ENCODE results near the gene SGCA.

The SGCA gene

DNA sequence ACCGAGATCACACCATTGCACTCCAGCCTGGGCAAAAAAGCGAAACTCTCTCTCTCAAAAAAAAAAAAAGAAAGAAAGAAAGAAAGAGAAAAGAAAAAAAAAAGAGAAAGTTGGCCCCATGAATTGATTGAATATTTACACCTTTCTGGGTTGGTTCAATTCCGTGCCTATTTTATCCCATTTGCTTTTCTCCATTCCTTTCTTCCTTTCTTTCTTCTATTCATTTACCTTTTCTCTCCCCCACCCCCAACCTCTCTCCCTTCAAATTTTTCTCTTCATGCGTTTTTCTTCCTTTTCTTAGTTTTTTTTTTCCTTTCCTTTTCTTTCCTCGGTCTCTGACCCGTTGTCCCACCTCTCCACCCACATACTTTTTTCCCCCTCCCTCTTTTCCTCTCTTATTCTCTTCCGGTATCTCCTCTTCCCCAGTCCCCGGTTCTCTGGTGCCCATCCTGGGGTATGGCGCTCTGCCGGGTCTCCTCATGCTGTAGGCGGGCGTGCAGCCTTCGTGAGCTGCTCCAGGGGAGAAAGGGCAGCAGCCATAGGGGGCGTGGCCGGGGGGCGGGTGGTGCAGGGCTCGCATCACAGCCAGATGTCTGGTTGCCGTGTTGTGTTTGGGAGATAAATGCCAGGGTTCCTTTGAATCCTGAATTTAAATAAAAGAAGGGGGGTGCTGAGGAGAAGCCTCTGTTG lies 40.9 kb downstream of the SGCA start (continued):
- TF ChIP-seq ZNF580 (tag by site-specific recombination; IDR thresholded peaks at IDR 0.05) (no peak), EGR2 (tag by site-specific recombination; IDR thresholded peaks at IDR 0.05; ENCODE audit: low read depth) (peak; percentile 43; the same call in 1 of the 2 replicates), ZNF776 (tag by site-specific recombination; IDR thresholded peaks at IDR 0.05; ENCODE audit: borderline replicate concordance) (no peak), ZNF324 (tag by site-specific recombination; IDR thresholded peaks at IDR 0.05) (no peak), ZBTB21 (tag by site-specific recombination; IDR thresholded peaks at IDR 0.05) (no peak), SP2 (tag by site-specific recombination; IDR thresholded peaks at IDR 0.05) (0 out of 2 replicates have a peak, but pooled peaks have one; percentile 19), ZFP69B (tag by site-specific recombination; IDR thresholded peaks at IDR 0.05) (no peak), PRDM1 (tag by site-specific recombination; IDR thresholded peaks at IDR 0.05) (peak; percentile 94), ZNF777 (tag by site-specific recombination; IDR thresholded peaks at IDR 0.05; ENCODE audit: borderline replicate concordance) (no peak), ZNF548 (tag by site-specific recombination; IDR thresholded peaks at IDR 0.05) (no peak), GLIS2 (tag by site-specific recombination; IDR thresholded peaks at IDR 0.05) (no peak), ZBTB49 (tag by site-specific recombination; IDR thresholded peaks at IDR 0.05; ENCODE audit: low read depth) (no peak), ZNF23 (tag by site-specific recombination; IDR thresholded peaks at IDR 0.05; ENCODE audit: borderline replicate concordance) (no peak), ZNF600 (tag by site-specific recombination; IDR thresholded peaks at IDR 0.05) (no peak), ZNF561 (tag by site-specific recombination; IDR thresholded peaks at IDR 0.05; ENCODE audit: borderline replicate concordance) (no peak), ZNF248 (tag by site-specific recombination; IDR thresholded peaks at IDR 0.05) (no peak), ZNF221 (tag by site-specific recombination; IDR thresholded peaks at IDR 0.05; ENCODE audit: borderline replicate concordance) (no peak), ZNF18 (tag by site-specific recombination; IDR thresholded peaks at IDR 0.05) (no peak), ZNF658 (tag by site-specific recombination; IDR thresholded peaks at IDR 0.05) (no peak), PRDM2 (tag by site-specific recombination; IDR thresholded peaks at IDR 0.05; ENCODE audit: borderline replicate concordance) (no peak), SCRT2 (tag by site-specific recombination; IDR thresholded peaks at IDR 0.05) (no peak), ZNF514 (tag by site-specific recombination; IDR thresholded peaks at IDR 0.05) (no peak), ZFHX2 (tag by site-specific recombination; conservative IDR thresholded peaks at IDR 0.05) (peak; percentile 60; the same call in 1 of the 2 replicates), KLF16 (tag by site-specific recombination; IDR thresholded peaks at IDR 0.05) (no peak)
- TF ChIP-seq, protein P1, sequence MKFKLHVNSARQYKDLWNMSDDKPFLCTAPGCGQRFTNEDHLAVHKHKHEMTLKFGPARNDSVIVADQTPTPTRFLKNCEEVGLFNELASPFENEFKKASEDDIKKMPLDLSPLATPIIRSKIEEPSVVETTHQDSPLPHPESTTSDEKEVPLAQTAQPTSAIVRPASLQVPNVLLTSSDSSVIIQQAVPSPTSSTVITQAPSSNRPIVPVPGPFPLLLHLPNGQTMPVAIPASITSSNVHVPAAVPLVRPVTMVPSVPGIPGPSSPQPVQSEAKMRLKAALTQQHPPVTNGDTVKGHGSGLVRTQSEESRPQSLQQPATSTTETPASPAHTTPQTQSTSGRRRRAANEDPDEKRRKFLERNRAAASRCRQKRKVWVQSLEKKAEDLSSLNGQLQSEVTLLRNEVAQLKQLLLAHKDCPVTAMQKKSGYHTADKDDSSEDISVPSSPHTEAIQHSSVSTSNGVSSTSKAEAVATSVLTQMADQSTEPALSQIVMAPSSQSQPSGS (tag by site-specific recombination; IDR thresholded peaks at IDR 0.05; ENCODE audit: low read depth): no peak
- TF ChIP-seq, protein P2, sequence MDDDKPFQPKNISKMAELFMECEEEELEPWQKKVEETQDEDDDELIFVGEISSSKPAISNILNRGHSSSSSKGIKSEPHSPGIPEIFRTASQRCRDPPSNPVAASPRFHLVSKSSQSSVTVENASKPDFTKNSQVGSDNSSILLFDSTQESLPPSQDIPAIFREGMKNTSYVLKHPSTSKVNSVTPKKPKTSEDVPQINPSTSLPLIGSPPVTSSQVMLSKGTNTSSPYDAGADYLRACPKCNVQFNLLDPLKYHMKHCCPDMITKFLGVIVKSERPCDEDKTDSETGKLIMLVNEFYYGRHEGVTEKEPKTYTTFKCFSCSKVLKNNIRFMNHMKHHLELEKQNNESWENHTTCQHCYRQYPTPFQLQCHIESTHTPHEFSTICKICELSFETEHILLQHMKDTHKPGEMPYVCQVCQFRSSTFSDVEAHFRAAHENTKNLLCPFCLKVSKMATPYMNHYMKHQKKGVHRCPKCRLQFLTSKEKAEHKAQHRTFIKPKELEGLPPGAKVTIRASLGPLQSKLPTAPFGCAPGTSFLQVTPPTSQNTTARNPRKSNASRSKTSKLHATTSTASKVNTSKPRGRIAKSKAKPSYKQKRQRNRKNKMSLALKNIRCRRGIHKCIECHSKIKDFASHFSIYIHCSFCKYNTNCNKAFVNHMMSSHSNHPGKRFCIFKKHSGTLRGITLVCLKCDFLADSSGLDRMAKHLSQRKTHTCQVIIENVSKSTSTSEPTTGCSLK (tag by site-specific recombination; IDR thresholded peaks at IDR 0.05): no peak
